ENCODE measurements around the gene WDR54.
"Not testable (repeated sequence)": the region's sequence is repeated elsewhere in the genome, so short reads cannot be mapped to it uniquely, and the experiment has no call there.

The WDR54 gene

DNA sequence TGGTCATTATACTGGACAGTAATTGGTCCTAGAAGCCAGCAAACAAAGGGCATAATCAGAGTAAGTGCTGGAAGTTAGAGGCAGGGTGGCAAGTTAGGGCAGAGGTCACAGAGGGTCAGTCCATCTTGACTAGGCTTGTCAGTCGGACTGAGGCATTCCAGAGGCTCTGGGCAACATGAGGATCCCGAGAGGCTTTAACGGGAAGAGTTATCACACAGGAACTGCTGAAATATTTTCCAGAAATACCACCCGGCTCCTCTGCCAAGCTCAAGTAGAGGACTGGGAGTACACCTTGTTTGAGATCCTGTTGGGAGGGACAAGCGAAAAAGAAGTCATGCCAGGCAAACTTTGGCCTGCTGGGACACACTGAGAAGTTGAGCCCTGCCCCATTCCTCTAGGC is 13.8 kb upstream of the WDR54 start:
- no peak for DNase-seq

DNA sequence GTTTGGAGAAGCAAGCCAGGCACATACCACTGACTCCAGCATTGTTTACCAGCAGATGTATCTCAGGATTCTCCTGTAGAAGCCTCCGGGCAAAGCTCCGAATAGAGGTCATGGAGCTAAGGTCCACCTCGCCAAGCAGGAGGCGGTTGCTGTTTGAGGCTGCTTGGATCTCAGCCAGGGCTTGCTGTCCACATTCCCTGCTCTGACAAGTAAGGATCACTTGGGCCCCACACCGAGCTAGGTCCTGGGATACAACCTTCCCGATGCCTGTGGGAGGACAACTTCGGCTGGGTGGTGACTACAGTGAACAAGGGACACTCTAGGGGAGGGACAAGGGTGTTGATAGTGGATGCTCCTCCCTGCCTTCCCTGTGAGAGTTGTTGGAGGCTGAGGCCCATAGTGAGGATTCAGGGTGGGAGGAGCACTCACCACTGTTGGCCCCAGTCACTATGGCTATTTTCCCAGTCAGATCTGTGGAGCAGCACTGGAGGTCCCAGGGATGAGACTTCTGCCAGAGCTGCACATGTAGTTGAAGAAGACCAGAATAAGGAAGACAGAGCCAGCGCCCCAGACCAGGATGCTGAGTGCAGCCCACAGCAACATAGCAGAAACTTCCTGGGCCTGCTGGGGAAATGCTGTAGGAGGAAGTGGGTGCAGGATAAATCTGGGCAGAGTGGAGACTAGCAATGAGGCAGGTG is 8.4 kb upstream of the WDR54 start:
- no peak for DNase-seq

DNA sequence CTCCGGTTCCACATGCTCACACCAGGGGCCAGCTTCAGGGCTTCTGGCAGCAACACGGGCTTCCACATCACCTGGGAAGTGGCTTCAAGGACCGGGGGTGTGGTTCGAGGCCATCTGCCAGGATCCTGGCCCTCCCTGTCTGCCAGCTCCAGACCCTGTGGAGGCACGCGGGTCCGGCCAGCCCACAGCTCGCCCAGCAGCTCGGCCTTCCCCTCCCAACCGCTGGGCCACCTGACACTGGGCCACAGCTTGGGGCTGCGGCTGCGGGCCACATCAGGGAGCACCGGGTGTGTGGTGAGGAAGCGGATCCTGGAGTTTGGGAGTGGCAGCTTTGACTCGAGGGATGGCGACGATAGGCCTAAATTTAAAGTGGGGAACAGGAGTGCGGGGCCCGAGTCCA is 7.1 kb upstream of the WDR54 start:
- no peak for DNase-seq

DNA sequence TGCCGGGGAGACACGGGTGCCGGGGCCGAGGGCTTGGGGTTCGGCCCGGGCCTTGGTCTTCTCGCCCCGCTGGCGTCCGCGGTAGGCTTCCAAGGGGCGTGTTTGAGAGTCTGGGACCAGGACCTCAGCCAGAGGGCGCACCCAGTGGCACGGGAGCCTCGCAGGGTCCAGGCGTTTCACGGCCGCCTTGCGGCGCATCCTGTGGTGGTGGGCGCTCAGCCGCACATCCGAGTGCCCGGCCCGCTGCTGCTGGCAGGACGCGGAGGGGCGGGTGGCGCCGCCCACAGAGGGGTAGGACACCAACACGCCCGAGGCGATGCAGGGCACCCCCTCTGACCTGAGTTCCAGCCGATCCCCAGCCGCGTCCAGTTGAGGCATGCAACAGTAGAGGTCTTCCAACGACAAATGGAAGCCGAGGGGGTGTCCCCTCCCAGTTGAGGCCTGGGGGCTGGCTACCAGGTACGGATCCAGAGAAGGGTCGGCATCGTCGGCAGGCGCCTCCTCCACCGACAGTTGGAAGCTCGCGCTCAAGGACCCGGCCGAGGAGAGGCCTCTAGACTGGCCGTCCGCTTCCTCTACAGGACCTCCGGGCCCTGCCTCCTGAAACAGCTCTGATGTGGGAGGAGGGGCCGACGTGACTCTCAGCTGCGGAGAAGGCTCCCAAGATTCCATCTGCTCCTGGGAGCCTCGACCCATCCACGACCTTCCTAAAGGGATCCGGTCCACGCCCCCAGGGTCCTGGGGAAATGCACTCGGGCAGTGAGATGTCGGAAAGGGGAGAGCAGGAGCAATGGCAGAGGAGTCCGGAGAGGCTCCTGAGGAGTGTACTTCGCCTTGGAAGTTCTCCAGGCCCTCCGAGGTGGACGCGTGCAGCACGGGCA is 6.4 kb upstream of the WDR54 start:
- peak; percentile 58 for DNase-seq

DNA sequence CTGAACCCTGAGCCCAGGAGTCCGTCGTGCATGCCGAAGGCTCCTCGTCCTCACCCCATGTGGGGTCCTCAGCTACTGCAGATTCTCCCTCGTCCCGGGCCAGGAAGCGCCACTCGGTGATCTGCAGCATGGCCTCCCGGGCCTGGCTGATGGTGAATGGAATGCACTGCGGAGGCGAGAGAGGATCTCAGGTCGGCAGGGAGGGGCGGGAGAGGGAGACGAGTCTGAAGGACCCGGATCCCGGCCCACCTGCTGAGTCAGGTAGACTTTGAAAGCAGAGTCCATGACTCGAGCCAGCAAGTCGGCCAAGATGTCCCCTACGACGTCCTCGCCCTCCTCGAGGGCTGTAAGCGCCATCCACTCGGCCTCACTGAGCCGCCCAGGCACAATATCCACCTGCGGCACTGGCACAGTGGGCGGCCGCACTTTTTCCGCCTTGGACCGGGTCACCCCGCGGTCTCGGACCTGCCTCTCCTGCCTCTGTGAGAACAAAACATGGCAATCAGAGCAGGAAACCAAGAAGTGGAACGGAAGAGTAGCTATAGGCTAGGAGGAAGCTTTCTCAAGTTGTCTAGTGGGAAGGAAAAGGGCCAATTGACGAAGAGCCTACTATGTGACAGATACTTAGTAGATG is 5.7 kb upstream of the WDR54 start:
- DNase-seq, result peak; percentile 13

DNA sequence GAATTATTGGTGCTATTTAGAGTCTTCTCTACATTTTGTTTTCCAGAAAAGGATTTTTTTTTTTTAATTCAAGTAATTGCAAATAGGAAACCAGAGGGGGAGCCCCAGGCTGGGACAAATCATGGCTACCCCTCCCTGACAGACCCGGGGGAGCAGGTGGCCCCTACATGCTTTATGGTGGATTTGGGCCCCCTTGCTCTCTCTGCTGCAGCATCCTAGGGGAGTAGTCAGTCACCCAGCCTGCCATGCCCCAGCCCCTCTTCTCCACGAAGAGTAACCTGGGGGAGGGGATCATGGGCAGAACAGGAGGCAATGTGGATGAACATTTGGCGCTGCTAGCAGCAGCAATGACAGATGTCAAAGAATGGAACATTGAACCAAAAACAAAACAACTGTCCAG is 4.8 kb upstream of the WDR54 start:
- peak; percentile 17 for DNase-seq

DNA sequence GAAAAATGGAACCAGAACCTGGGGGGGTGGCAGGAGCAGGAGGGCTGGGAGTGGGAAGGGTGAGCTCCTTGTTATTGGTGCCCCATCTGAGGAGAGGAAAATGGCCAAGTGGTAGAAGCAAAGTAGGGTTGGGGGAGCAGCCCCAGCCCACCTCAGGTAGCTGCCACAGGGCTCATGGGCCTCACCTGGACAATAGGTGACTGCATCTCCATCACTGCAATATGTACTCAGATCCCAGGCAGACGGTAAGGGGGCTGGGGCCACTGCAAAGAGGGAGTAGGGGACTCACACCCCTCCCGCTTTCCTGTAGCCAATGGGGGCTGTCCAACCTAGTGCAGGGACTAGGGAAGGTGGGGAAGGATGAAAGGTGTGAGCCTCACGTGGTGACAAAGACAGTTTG is 4.3 kb upstream of the WDR54 start:
- no peak for DNase-seq

DNA sequence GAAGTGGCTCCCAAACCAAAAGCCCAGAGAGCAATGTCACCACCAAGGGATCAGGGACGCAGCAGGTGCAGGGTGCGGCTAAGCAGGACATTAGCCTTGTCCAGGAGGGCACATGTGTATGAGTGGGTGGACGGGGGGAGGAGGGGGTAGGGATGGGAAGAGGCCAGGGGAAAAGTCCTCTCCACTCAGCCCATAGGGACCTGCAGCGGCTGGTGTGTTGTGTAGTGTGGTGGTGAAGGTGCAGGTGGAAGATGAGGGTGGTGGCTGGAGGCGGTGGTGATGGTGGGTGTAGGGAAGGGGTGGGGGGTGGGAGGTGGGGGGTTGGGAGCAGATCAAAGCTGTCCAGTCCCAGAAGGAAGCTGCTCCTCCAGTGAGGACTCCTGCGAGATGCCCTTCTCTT is 3.8 kb upstream of the WDR54 start:
- no peak for DNase-seq

DNA sequence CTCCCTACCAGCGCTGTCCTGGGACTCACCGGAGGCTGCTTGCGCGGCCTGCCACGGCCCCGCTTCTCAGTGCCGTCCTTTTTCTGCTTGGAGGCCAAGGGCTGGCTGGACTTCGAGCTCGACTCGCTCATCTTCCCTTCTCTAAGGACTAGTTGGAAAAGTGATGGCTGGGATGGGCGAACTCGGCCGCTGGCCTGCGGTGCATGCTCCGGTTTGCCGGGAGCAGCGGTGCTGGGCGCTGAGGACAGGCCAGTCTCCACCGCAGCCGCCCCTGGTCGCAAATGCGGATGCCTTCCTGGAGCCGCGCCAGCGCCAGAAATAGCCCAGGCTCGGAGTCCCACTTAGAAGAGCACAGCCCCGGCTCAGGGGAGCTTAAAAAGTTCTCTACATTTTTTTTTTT is 3.2 kb upstream of the WDR54 start:
- DNase-seq, result no peak

DNA sequence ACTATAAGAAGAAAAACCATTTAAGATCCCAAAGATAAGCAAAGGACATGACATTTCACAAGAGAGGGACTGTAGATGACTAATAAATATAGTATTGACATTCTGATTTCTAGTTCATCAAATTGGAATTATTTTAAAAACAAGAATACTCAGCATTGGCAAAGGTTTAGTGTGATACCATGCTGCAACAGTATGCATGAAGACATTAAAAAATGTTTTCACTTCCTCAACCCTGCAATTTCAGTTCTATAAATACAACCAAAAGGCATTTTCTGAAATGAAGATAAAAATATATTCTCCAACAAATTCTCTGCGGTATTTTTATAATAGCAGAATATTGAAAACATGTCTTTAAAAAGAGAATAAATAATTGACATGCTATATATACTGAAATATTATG is 2.2 kb upstream of the WDR54 start:
- DNase-seq, result no peak

DNA sequence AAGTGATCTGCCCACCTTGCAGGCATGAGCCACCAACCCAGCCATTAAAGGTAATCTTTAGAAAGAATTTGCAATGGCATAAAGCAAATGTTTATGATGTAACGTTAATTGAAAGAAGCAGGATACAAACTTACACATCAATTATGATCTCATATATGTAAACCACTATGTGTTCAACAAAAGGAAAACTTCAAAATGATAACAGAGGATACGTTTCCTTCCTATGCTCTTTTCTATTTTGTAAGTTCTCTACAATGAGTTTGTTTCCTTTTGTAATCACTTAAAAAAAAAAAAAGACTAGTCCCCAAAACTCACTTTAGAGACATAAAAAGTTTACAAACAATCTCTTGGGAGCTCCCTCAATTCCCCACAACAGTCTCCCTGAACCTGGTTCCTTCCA is 1.5 kb upstream of the WDR54 start:
- DNase-seq, result no peak

DNA sequence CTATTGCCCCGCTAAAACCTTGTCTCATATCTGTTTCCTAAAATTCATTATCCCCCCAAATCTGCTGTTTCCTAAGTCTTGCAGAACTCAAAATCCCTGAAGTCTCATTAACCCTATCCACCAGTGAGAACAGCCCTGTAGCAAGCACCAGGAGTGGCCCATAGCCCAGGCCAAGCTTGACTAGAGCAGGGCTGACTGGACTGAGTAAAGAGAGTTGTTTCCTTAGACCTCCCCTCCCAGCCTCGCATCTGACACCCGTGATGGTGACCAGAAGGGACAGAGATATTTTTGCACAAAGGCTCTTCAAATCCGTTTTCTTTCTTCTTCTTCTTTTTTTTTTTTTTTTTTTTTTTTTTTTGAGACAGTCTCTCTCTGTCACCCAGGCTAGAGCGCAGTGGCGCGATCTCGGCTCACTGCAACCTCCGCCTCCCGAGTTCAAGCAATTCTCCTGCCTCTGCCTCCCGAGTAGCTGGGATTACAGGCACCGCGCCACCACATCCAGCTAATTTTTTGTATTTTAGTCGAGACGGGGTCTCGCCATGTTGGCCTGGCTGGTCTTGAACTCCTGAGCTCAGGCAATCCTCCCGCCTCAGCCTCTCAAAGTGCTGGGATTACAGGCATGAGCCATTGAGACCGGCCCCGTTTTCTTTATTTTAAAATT is 957 bp upstream of the WDR54 start:
- not testable (repeated sequence) for DNase-seq

DNA sequence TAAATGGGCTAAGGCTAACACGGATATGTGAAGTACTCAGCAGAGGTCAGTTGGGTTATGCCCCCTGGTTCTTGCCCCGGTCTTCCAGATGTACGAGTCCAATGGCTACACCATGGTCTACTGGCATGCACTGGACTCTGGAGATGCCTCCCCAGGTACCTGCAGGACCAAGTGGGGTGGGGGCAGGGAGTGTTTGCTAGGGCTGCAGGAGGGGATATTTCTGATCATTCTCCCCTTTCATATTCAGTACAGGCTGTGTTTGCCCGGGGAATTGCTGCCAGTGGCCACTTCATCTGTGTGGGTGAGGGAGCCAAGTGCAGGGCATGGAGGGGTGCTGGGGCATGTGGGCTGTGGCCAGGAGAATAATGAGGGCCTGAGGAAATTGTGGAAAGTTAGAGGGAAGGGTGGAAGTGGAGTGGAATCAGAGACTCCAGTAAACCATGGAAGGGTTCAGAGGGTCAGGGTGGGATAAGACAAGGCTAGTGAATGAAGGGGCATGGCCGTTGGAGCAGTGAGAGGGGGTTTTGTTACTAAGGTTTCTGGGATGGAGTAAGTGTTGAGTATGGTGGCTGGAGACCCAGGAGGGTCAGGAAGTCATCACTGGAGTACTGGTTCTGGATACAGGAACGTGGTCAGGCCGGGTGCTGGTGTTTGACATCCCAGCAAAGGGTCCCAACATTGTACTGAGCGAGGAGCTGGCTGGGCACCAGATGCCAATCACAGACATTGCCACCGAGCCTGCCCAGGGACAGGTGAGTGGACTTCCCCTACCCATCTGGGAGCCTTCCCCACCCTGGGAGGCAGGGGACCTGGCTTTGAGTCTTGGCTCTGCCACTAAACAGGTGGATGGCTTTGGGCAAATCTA is 1.9 kb downstream of the WDR54 start:
- DNase-seq, result no peak

DNA sequence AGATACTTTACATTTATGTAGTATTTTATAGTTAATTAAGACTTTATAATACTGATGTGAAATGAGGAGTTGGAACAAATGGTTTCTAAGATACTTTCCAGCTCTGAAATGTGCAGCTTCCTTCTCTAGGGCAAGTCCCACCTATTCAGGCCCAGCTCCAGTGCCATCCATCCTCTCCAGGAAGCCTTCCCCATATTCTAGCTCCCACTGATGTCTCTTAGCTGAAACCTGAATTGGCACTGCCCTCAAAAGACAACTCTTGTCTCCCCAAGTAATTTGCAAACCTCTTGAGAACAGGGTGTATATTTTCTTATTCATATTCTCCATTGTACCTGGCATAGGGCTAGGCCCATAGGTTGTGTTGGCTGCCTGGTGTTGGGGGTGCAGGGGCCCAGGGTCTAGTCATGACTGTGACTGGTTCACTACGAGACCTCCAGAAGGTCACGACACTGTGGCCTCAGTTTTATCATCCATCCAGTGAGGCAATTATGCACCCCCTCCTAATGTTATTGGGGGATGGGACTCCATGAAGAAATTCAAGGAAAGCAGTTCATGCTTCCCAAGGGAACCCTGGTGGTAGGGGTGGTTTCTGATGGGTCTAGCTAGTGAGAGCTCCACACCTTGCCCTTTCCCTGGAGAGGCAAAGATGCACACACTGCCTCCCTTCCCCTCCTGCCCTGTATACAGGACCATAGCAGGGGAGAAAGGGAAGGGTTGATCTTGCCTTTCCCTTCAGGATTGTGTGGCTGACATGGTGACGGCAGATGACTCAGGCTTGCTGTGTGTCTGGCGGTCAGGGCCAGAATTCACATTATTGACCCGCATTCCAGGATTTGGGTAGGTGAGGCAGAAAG is 2.8 kb downstream of the WDR54 start:
- no peak for DNase-seq

DNA sequence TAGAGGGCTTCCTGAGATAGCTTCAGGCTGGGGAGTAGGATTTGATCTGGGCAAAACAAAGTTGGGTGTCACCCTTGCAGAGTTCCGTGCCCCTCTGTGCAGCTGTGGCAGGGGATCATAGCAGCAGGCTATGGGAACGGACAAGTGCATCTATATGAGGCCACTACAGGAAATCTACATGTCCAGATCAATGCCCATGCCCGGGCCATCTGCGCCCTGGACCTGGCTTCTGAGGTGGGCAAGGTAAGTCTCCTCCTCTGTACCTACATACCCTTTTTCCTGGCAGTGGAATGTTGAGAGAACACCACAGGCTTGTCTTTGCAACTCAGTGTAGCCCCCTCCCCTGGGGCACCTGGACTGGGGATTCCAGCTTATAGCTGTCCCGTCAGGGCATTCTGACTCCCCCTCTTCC is 3.5 kb downstream of the WDR54 start:
- no peak for DNase-seq

DNA sequence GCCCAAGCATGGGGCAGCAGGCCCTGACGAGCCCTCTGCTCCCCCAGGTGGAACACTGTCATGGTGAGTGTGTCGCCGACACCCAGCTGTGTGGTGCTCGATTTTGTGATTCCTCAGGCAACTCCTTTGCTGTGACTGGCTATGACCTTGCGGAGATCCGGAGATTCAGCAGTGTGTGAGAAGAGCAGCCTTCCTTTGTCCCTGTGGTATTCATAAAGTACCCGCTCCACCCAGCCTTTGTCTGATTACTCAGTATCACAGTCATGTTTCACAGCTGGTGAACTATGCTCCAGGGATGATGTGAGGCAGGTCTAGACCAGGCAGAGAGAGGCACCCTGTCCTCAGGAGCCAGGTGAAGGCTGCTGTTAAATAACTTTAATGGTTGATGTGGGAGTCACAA is 4.0 kb downstream of the WDR54 start:
- DNase-seq, result no peak

DNA sequence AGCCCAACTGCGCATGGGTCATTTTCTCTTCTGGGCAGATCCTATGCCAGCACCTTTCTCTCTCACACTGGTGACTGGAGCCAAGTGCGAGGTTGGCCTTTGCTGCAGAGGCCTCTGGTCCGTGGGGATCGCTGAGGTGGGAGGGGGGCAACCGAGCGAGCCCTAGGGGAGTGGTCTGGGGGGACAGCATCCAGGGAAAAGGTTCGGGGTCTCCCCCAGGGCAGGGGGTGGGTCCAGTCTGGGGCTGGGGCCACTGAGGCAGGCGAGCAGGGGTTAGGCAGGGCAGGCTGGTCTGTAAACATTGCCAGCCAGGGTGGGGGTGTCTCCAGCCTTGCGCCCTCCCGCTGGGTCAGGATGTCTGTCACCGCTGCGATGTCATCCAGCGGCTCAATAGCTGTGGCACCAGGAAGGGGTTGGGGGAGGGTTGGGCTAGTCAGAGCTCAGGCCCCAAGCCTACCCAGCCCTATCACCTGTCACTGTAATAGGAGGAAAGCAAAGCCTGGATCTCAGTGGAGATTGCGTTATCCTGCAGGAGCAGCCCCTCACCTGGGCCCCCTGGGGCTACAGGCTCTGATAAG is 4.7 kb downstream of the WDR54 start:
- DNase-seq, result no peak

DNA sequence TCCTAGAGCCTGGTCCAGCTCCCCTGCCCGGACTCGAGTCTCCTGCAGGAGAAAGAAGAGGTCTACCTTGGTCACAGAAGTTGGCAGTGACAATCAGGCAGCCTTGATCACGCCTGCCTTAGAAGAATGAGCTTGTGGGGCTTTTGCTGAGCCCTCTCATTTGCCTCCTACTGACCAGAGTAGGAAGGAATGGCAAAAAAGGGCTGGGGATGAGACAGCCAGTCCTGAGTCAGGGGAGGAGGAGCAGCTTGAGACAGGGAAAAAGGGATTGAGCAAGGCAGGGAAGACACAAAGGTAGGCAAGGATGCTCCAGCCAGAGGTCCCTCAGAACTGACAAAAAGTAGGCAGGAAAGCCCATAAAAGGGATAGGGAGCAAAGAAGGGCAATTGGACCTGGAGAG is 6.0 kb downstream of the WDR54 start:
- DNase-seq, result no peak

DNA sequence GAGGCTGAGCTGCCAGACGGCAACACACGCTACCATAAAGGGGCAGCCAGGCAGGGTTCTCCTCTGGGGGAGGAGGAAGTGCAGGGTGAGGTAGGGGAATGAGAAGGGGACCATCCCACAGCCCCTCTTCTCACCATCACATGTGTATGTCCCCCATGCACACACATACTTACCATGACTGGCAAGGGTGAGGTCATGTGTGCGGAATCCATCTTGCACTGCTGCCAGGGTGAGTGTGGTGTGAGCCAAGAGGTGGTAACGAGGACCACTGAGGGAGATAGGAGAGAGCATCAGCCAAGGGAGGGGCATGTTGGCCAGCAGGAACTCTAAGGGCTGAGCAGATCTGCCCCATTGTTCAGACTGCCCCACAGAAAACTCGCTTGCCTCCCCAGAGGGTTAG is 7.1 kb downstream of the WDR54 start:
- no peak for DNase-seq

DNA sequence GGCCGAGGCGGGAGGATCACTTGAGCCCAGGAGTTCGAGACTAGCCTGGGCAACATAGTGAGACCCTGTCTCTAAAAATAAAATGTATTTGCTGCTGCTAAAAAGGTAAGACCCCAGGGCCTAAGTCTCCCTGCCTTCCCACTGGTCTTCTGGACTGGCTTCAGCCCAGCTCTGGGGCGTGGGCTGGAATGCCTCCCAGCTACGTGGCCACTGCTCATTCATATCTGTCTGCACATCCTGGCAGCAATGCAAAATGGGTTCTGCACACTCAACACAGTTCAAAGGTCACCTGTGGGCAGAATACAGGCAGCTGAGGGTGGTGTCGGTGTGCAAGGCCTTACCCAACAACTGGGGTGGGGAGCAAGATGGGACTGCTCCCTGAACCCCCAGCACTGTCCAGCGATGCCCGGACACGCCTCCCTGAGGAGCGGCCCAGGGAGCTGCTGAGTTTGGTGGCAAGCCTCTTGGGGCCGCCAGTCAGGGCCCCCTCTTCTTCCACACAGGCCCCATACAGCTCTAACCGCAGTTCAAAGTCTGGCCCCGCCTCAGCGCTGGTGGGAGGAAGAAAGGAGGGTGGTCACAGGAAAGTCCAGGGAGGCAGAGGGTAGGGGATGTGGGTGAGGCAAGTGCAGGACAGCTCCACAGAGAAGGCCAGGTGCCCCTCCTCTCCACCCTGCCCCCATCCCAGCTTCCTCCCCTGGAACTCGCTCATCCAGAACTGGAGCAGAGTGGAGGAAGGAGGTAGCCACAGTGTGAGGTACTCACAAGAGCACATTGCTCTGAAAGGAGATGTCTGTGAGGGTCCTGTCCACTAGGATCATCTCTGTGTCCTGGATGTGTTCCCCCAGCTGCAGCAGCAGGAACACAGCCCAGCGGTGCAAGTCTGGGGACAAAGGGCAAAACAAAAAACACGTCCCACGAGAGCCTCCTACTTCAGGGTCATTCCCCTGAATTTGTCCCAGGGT is 8.2 kb downstream of the WDR54 start:
- no peak for DNase-seq
